ENCODE results near the gene SSBP1.
A peak's percentile ranks its signal among the peaks of the same experiment; 100 is the strongest.
"Not testable (repeated sequence)": the region's sequence is repeated elsewhere in the genome, so short reads cannot be mapped to it uniquely, and the experiment has no call there.

SSBP1 gene

GRCh38 chr7:141709318-141709717 lies 28.8 kb upstream of the SSBP1 start:
- no peak for DNase-seq (ENCODE audit: low spot score)

GRCh38 chr7:141709749-141710148 lies 28.4 kb upstream of the SSBP1 start:
- DNase-seq (ENCODE audit: low spot score): no peak

GRCh38 chr7:141710301-141710700 lies 27.9 kb upstream of the SSBP1 start:
- no peak for DNase-seq (ENCODE audit: low spot score)

- no peak for DNase-seq (ENCODE audit: low spot score)
These were observed 25.4 kb upstream of the SSBP1 start for GRCh38 chr7:141712603-141713255.

- no peak for DNase-seq (ENCODE audit: low spot score)
These were observed 24.3 kb upstream of the SSBP1 start for GRCh38 chr7:141713890-141714289.

DNA sequence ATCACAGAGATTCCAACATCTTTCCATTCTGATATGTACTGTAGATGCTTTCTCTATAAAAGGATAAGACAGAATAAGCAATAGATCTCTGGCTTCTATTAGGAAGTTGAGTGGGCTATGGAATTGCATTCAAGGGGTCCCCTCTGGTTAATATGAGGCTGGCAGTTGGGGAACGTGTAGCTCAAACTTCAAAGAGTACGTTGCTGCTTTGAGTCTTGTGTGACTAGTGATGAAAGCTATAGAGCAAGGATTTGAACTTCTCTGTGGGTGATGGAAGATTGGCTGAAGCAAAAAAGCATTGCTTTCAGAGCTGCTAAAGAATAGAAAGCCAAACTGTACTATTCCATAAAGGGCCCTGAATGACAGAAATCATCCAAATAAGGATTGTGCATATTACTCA lies 23.6 kb upstream of the SSBP1 start:
- DNase-seq (ENCODE audit: low spot score): no peak

- no peak for DNase-seq (ENCODE audit: low spot score)
These were observed 23.1 kb upstream of the SSBP1 start for GRCh38 chr7:141715018-141715417.

- DNase-seq (ENCODE audit: low spot score): no peak
These were observed 22.1 kb upstream of the SSBP1 start for GRCh38 chr7:141715794-141716689.

- no peak for DNase-seq (ENCODE audit: low spot score)
These were observed 20.7 kb upstream of the SSBP1 start for GRCh38 chr7:141717450-141717849.

DNA sequence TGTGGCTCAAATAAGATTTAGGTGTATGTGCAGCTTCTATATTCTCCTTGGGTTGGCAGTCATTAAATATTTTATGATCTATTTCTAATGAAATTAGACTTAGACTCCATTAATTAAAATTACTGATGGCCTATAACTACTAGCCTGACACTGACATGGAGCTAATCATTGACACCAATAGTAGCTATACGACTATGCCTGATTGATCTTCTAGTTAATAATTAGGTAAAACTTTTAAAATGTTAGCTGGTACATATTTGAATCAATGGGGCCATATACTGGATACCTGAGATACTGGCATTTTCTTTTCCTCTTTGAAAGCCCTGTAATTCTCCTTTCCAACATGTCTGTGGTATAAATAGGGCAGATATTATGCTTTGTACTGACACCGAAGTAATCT lies 15.6 kb upstream of the SSBP1 start:
- DNase-seq (ENCODE audit: low spot score): no peak

DNA sequence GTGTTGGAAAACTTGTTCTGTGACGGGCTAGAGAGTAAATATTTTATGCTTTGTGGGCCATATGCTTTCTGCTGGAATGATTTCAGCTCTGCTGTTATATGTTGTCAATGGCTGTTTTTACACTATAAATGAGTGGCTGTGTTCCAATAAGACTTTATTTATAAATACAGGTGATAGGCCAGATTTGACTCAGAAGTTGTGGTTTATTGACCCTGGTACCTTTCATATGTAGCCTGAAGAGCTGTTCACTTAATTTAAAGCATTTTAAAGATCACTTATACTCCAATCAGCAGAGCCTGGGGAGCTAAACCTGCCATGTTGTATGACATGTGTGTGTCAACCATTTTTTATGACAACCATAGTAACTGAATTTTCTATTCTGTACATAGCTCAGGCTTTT lies 9.1 kb upstream of the SSBP1 start:
- DNase-seq (ENCODE audit: low spot score): no peak

DNA sequence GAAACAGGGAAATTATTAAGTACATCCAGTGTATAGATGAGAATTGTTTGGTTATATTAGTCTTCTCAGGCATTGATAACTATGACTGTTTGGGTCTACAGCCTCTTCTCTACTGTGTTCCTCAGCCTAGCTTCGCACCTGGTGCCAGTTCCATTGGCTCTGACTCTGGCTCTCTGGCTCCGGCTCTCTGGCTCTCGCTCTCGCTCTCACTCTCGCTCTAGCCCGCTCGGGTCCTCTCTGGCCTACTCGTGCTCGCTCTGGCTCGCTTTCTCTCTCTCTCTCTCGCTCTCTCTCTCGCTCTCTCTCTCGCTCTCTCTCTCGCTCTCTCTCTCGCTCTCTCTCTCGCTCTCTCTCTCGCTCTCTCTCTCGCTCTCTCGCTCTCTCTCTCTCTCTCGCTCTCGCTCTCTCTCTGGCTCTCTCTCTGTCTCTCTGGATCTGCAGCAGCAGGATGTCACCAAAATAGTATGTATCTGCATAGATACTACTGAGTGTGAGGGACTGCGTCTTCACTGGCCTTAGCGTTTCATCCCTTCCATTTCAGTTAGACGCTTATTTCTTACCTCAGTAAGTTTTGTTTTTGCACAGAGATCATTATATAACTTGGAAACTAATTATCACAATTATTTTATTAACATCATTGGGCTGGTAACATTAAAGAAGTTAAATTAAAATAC lies 6.5 kb upstream of the SSBP1 start:
- no peak for DNase-seq (ENCODE audit: low spot score)

DNA sequence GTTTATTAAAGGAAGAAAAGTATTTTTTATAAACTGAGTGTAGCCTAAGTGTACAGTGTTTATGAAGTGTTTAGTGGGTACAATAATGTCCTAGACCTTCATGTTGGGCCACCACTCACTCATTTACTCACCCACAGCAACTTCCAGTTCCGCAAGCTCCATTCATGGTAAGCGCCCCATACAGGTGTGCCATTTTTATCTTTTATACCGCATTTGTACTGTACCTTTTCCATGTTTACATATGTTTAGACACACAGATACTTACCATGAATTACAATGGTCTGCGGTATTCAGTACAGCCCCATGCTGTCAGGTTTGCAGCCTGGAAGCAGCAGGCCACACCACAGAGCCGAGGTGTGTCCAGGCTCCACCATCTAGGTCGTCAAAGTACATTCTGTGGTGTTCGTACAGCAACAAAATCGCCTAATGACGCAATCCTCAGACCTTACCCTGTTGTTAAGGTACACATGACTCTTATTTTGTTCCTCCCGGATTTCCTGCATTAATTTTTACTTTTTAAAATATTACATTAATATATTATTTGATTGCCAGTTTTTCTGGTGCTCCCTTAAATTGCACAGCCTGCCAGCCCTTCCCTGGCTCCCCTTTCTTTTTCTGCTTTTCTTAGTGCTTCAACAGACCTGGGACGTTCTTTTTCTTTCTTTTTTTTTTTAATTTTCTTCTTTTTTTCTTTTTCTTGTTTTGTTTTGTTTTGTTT lies 881 bp upstream of the SSBP1 start:
- peak; percentile 59 for DNase-seq (ENCODE audit: low spot score)

GRCh38 chr7:141738592-141739013 lies 445 bp downstream of the SSBP1 start:
- DNase-seq (ENCODE audit: low spot score): no peak

- no peak for DNase-seq (ENCODE audit: low spot score)
These were observed 1.1 kb downstream of the SSBP1 start for GRCh38 chr7:141739250-141739649.

DNA sequence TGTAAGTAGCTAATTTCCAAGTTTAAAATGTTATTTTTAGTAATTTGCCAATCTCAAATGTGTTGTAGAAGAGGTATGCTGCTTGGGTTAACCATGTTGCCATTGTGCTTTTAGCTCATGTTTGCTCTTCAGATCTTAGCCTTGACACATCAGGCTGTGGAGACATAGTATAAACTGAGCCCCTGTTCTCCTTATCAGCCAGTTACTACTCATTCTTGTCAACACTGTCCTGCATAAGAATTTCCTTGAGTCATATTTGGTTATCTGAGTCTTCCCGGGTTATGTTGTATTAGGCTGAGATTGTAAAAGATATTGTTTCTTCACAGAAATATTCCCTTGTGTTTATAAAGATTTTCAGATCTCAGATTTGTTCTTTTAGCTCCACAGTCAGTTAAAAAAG lies 4.1 kb downstream of the SSBP1 start:
- no peak for DNase-seq (ENCODE audit: low spot score)

DNA sequence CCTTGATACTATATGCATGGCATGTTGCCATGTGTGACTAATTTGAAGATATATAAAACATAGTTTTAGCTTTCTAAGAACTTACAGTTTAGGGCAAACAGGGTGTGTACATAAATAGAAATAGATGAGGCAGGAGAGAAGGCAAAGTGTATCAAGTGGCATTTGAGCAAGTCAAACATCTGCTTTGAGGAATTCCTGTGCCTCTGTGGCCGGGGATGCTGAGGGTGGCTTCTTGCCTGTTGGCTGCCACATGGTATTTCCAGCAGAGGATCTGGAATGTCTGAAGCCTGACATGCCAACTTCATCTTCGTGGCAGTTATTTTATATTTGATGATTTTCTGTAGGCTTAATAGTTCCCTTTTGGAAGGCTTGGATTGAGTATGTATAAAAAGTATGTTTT lies 6.0 kb downstream of the SSBP1 start:
- DNase-seq (ENCODE audit: low spot score): no peak

DNA sequence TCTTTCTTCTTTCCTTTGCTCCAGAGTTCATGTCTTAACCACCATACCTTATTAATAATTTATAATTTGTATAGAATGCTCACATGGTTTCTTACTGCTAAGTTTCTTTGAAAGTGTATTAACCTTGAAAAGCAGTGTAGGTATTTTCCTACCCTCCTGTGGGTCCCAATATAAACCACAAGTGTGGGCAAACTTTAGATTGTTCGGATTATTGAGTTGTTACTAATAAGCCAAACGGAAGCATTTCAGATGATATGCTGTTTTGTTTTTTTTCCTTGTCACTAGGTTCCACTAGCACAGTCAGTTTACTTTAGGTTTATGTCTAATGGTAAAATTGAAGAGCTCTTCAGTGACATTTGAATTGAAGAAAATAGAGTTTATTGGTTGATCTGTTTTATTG lies 10.2 kb downstream of the SSBP1 start:
- no peak for DNase-seq (ENCODE audit: low spot score)

DNA sequence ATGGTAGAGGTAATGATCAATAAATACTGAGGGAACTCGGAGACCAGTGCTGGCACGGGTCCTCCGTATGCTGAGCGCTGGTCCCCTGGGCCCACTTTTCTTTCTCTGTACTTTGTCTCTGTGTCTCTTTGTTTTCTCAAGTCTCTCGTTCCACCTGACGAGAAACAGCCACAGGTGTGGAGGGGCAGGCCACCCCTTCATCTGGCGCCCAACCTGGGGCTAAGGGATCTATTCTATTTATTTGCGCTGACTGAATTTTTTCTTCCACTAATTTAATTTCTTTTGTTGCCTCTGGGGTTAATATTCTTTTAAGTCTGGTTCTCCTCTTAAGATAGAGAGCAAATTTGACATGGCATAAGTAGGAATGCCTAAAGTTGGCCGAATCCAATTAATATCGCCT lies 13.7 kb downstream of the SSBP1 start:
- not testable (repeated sequence) for DNase-seq (ENCODE audit: low spot score)

DNA sequence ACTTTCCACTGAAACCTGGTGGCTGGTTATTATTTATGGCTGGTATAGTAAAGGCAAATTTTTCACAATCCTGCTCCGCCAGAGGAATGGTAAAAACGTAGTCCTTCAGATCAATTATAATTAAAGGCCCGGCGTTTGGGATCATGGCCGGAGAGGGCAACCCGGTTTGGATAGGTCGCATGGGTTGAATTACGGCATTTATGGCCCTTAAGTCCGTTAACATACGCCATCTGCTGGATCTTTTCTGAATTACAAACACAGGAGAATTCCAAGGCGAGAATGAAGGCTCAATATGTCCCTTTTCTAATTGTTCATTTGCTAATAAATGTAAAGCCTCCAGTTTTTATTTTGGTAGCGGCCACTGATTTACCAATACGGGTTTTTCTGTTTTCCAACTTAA lies 14.5 kb downstream of the SSBP1 start:
- DNase-seq (ENCODE audit: low spot score): no peak

- DNase-seq (ENCODE audit: low spot score): peak; percentile 42
These were observed 16.8 kb downstream of the SSBP1 start for GRCh38 chr7:141754939-141755338.

DNA sequence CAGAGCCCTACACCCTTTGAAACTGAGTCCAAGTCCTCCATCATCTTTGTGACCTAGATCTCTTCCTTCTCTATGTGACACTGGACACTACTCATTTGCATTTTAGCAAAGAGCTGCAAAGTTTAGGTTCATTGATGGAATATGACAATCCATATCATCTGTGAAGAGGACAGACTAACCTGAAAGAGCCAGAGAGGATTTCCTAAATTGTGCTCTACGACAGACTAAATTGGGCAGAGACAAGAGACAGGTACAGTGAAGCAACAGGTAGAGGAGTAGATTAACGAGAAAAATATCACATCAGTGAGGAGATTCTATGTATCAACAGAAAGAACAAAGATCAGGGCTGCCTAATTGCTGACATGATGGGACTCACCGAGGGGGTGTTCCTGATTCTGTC lies 25.6 kb downstream of the SSBP1 start, which contains the start of gene TAS2R3:
TSS of gene TAS2R3 (plus strand) at position 301 of the 400 bp plus-strand sequence. CDS start at position 363, 62 bp downstream.
- no peak for DNase-seq (ENCODE audit: low spot score)

All from LoVo (cell line).